HEK293 (cell line): ENCODE results near the gene ZC3H12C.
A peak's percentile ranks its signal among the peaks of the same experiment; 100 is the strongest.

Experiments used
- CTCF ChIA-PET: fragments of 350-600 bp; formaldehyde crosslinking; extraction: SDS; loops from one replicate; lab custom pipeline; 2021; ENCODE audit warnings: antibody characterized with exemption; lab: Yijun Ruan, JAX
- POLR2A ChIA-PET: fragments of 300-600 bp; formaldehyde crosslinking; extraction: SDS; loops from one replicate; lab custom pipeline; 2020; ENCODE audit warnings: antibody characterized with exemption, inconsistent platforms; lab: Yijun Ruan, JAX
- H3K27ac ChIP-seq: fragments of 200-500 bp; sonication (Bioruptor generic); 2 replicates; pipeline ENCODE4 v1.5.1; 2014; ENCODE audit warnings: low read depth, low read length, control low read depth, inconsistent platforms; ENCODE audit errors: extremely low read depth
- H3K36me3 ChIP-seq, 2 experiments: fragments of 200-500 bp in 1 of 2; sonication (Bioruptor generic) in 1 of 2; 1 replicate in 1 of 2; 2 replicates in 1 of 2; pipeline ENCODE4 v1.5.1; 2014 to 2017; ENCODE audit warnings: inconsistent platforms in 2 of 2, low read length in 2 of 2; ENCODE audit not compliant: control insufficient read depth in 2 of 2, insufficient read depth in 1 of 2
- H3K4me1 ChIP-seq: fragments of 200-500 bp; sonication (Bioruptor generic); 2 replicates; pipeline ENCODE4 v1.5.1; 2014; ENCODE audit warnings: mild to moderate bottlenecking, low read length, inconsistent platforms; ENCODE audit not compliant: control insufficient read depth, insufficient read depth
- H3K4me3 ChIP-seq: 2 replicates; pipeline ENCODE4 v1.5.1; 2011; ENCODE audit warnings: low read depth, mild to moderate bottlenecking, control low read depth, low read length, moderate library complexity
- H3K9me3 ChIP-seq: fragments of 200-500 bp; sonication (Bioruptor generic); 2 replicates; pipeline ENCODE4 v1.5.1; 2014; ENCODE audit warnings: low read depth, low read length, inconsistent platforms; ENCODE audit not compliant: control insufficient read depth, insufficient read depth
- YY2 ChIP-seq: fragments of 450-650 bp; formaldehyde crosslinking; IDR thresholded peaks from 2 replicates; pipeline ENCODE4 v1.5.1; 2016; ENCODE audit warnings: missing biosample characterization, missing genetic modification characterization
- ZBTB21 ChIP-seq: fragments of 450-650 bp; formaldehyde crosslinking; IDR thresholded peaks from 2 replicates; pipeline ENCODE4 v1.5.1; 2017; ENCODE audit warnings: missing biosample characterization, missing genetic modification characterization
- ZFP69B ChIP-seq: fragments of 450-650 bp; formaldehyde crosslinking; IDR thresholded peaks from 2 replicates; pipeline ENCODE4 v1.5.1; 2016; ENCODE audit warnings: missing biosample characterization, missing genetic modification characterization
- ZNF174 ChIP-seq: fragments of 450-650 bp; formaldehyde crosslinking; IDR thresholded peaks from 2 replicates; pipeline ENCODE4 v1.5.0; 2017; ENCODE audit warnings: missing biosample characterization, mild to moderate bottlenecking, missing genetic modification characterization
- ZNF221 ChIP-seq: fragments of 450-650 bp; formaldehyde crosslinking; IDR thresholded peaks from 2 replicates; pipeline ENCODE4 v1.5.1; 2017; ENCODE audit warnings: missing biosample characterization, missing genetic modification characterization, borderline replicate concordance
- ZNF280D ChIP-seq: fragments of 450-650 bp; formaldehyde crosslinking; IDR thresholded peaks from 2 replicates; pipeline ENCODE4 v1.5.1; 2016; ENCODE audit warnings: missing biosample characterization, missing genetic modification characterization
- ZNF335 ChIP-seq: fragments of 450-650 bp; formaldehyde crosslinking; conservative IDR thresholded peaks from 2 replicates; pipeline ENCODE4 v1.5.1; 2016; ENCODE audit warnings: missing biosample characterization, missing genetic modification characterization
- ZNF518A ChIP-seq: fragments of 450-650 bp; formaldehyde crosslinking; conservative IDR thresholded peaks from 2 replicates; pipeline ENCODE4 v1.5.1; 2016; ENCODE audit warnings: low read depth, missing biosample characterization, missing genetic modification characterization
- ZNF561 ChIP-seq: fragments of 450-650 bp; IDR thresholded peaks from 2 replicates; pipeline ENCODE4 v1.5.1; 2018; ENCODE audit warnings: missing biosample characterization, missing genetic modification characterization, borderline replicate concordance
- ZNF571 ChIP-seq: fragments of 450-650 bp; formaldehyde crosslinking; IDR thresholded peaks from 2 replicates; pipeline ENCODE4 v1.5.0; 2017; ENCODE audit warnings: missing biosample characterization, missing genetic modification characterization
- ZNF629 ChIP-seq: fragments of 450-650 bp; formaldehyde crosslinking; IDR thresholded peaks from 2 replicates; pipeline ENCODE4 v1.5.1; 2017; ENCODE audit warnings: missing biosample characterization, missing genetic modification characterization
- ZNF639 ChIP-seq: fragments of 450-650 bp; formaldehyde crosslinking; IDR thresholded peaks from 2 replicates; pipeline ENCODE4 v1.5.1; 2016; ENCODE audit warnings: missing biosample characterization, missing genetic modification characterization
- ZNF670 ChIP-seq: fragments of 450-650 bp; formaldehyde crosslinking; IDR thresholded peaks from 2 replicates; pipeline ENCODE4 v1.5.1; 2016; ENCODE audit warnings: missing biosample characterization, missing genetic modification characterization, low read depth
- ZSCAN16 ChIP-seq: fragments of 450-650 bp; formaldehyde crosslinking; IDR thresholded peaks from 2 replicates; pipeline ENCODE4 v1.5.1; 2016; ENCODE audit warnings: missing biosample characterization, missing genetic modification characterization
- ZSCAN5A ChIP-seq: fragments of 450-650 bp; formaldehyde crosslinking; IDR thresholded peaks from 2 replicates; pipeline ENCODE4 v1.5.1; 2016; ENCODE audit warnings: missing biosample characterization, missing genetic modification characterization
- TF ChIP-seq, protein P1 (sequence below): fragments of 450-650 bp; formaldehyde crosslinking; IDR thresholded peaks from 2 replicates; pipeline ENCODE4 v1.5.1; 2016; ENCODE audit warnings: missing biosample characterization, missing genetic modification characterization, low read depth
- TF ChIP-seq, protein P2 (sequence below): fragments of 450-650 bp; formaldehyde crosslinking; IDR thresholded peaks from 2 replicates; pipeline ENCODE4 v1.5.1; 2016; ENCODE audit warnings: missing biosample characterization, missing genetic modification characterization

The ZC3H12C gene

DNA sequence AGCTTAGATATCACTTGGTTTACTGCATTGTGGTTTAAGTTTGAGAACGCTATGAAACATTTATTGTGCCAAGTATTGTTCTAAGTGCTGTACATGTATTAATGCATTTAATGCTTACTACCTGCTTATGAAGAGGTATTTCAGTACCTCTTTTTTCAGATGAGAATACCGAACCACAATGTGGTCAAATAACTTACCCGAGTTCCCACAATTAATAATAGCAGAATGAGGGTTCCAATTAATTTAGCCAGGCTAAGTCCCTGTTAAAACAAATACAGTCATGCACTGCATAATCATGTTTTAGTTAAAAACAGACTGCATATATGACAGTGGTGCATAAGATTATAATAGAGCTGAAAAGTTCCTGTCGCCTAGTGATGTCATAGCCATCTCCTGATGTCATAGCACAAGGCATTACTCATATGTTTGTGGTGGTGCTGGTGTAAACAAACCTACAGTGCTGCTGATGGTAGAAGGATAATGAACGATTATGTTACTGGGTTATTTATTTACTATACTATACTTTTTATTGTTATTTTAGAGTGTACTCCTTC is 4.3 kb downstream of the ZC3H12C start:
- Histone ChIP-seq H3K4me3 (no peak overlapping the region), H3K4me1 (no peaks in the 10 kb centered on the region; the same call in 1 of the 2 replicates)
- CTCF ChIA-PET = interaction anchor here (0.5 to 0.8 kb wide), 5 partner anchors 9 to 313 kb away, joined by 3 to 4 read pairs (median 3); no protein-coding TSS in a partner anchor
- TF ChIP-seq ZNF221 (tag by site-specific recombination) (no peak), ZSCAN5A (tag by site-specific recombination) (no peak), ZFP69B (tag by site-specific recombination) (no peak), ZNF335 (tag by site-specific recombination) (0 out of 2 replicates have a peak, but pooled peaks have one; percentile 11), ZNF174 (tag by site-specific recombination) (no peak), ZNF629 (tag by site-specific recombination) (peak; percentile 97), YY2 (no peak), ZNF571 (tag by site-specific recombination) (no peak), ZNF280D (tag by site-specific recombination) (no peak), ZNF639 (tag by site-specific recombination) (no peak), ZNF561 (tag by site-specific recombination) (0 out of 2 replicates have a peak, but pooled peaks have one; percentile 51), ZSCAN16 (tag by site-specific recombination) (no peak), ZNF518A (no peak), ZNF670 (tag by site-specific recombination) (no peak), ZBTB21 (tag by site-specific recombination) (peak; percentile 94)
- TF ChIP-seq, protein P1, sequence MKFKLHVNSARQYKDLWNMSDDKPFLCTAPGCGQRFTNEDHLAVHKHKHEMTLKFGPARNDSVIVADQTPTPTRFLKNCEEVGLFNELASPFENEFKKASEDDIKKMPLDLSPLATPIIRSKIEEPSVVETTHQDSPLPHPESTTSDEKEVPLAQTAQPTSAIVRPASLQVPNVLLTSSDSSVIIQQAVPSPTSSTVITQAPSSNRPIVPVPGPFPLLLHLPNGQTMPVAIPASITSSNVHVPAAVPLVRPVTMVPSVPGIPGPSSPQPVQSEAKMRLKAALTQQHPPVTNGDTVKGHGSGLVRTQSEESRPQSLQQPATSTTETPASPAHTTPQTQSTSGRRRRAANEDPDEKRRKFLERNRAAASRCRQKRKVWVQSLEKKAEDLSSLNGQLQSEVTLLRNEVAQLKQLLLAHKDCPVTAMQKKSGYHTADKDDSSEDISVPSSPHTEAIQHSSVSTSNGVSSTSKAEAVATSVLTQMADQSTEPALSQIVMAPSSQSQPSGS = peak; percentile 74
- TF ChIP-seq, protein P2, sequence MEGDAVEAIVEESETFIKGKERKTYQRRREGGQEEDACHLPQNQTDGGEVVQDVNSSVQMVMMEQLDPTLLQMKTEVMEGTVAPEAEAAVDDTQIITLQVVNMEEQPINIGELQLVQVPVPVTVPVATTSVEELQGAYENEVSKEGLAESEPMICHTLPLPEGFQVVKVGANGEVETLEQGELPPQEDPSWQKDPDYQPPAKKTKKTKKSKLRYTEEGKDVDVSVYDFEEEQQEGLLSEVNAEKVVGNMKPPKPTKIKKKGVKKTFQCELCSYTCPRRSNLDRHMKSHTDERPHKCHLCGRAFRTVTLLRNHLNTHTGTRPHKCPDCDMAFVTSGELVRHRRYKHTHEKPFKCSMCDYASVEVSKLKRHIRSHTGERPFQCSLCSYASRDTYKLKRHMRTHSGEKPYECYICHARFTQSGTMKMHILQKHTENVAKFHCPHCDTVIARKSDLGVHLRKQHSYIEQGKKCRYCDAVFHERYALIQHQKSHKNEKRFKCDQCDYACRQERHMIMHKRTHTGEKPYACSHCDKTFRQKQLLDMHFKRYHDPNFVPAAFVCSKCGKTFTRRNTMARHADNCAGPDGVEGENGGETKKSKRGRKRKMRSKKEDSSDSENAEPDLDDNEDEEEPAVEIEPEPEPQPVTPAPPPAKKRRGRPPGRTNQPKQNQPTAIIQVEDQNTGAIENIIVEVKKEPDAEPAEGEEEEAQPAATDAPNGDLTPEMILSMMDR (tag by site-specific recombination) = no peak
- TF ChIP-seq, all 188 proteins: peak for 5
- POLR2A ChIA-PET = interaction anchor here (1.0 kb wide), 1 partner anchor 9 kb away, joined by 4 read pairs; no protein-coding TSS in a partner anchor
- no peaks in the 10 kb centered on the region for H3K36me3 ChIP-seq
- no peak overlapping the region for H3K27ac ChIP-seq
- no peaks in the 10 kb centered on the region for H3K9me3 ChIP-seq
